Fibroblast of lung (primary cell): ENCODE results near the gene SFSWAP. TPM values are rescaled to one million over a fixed set of nuclear protein-coding genes. Genes with fewer than 3 reads are reported as not detected.

Source experiments
- DNase-seq, 2 donors: peaks; one replicate each; pipeline versions ENCODE4 v3.0.0 to v3.0.0-alpha.2; 2010; ENCODE audit warnings: low read depth in 2 of 2
- H2AFZ ChIP-seq: 2 replicates; pipeline ENCODE4 v1.5.1; 2012; ENCODE audit warnings: low read length, control low read depth, inconsistent platforms
- H3K27ac ChIP-seq: 2 replicates; pipeline ENCODE4 v1.5.1; 2011; ENCODE audit warnings: low read length, control low read depth; ENCODE audit not compliant: insufficient read depth
- H3K27me3 ChIP-seq: 2 replicates; pipeline ENCODE4 v1.5.1; 2011; ENCODE audit warnings: mild to moderate bottlenecking, low read length; ENCODE audit not compliant: control insufficient read depth, insufficient read depth
- H3K36me3 ChIP-seq: 2 replicates; pipeline ENCODE4 v1.5.1; 2011; ENCODE audit warnings: low read length; ENCODE audit not compliant: control insufficient read depth, insufficient read depth
- H3K4me1 ChIP-seq: 2 replicates; pipeline ENCODE4 v1.5.1; 2011; ENCODE audit warnings: low read length; ENCODE audit not compliant: control insufficient read depth, insufficient read depth; ENCODE audit errors: extremely low read depth
- H3K4me2 ChIP-seq: 2 replicates; pipeline ENCODE4 v1.5.1; 2011; ENCODE audit warnings: low read length, control low read depth; ENCODE audit not compliant: insufficient read depth; ENCODE audit errors: extremely low read depth
- H3K4me3 ChIP-seq, 4 experiments: fragments of 200-600 bp in 1 of 4; sonication (generic) in 1 of 4; replicated peaks in 1 of 4; 2 replicates each; pipeline ENCODE4 v1.5.1; 2011 to 2016; ENCODE audit warnings: low read length in 4 of 4, low read depth in 3 of 4, mild to moderate bottlenecking in 3 of 4, control low read depth in 2 of 4, inconsistent platforms in 1 of 4, mixed read lengths in 1 of 4; ENCODE audit not compliant: insufficient read depth in 1 of 4; ENCODE audit errors: control extremely low read depth in 1 of 4
- H3K79me2 ChIP-seq: 2 replicates; pipeline ENCODE4 v1.5.1; 2012; ENCODE audit warnings: mild to moderate bottlenecking, low read length, inconsistent platforms; ENCODE audit not compliant: control insufficient read depth, insufficient read depth
- H3K9ac ChIP-seq: 2 replicates; pipeline ENCODE4 v1.5.1; 2011; ENCODE audit warnings: mild to moderate bottlenecking, low read length, control low read depth; ENCODE audit not compliant: insufficient read depth
- H3K9me3 ChIP-seq: 2 replicates; pipeline ENCODE4 v1.5.1; 2012; ENCODE audit warnings: low read depth, low read length; ENCODE audit not compliant: control insufficient read depth, insufficient read depth
- H4K20me1 ChIP-seq: 2 replicates; pipeline ENCODE4 v1.5.1; 2011; ENCODE audit warnings: low read length; ENCODE audit not compliant: control insufficient read depth, insufficient read depth; ENCODE audit errors: extremely low read depth
- CTCF ChIP-seq, 2 donors: IDR thresholded peaks in 1 of 2; conservative IDR thresholded peaks in 1 of 2; 1 replicate in 1 of 2; 2 replicates in 1 of 2; pipeline ENCODE4 v1.5.1; 2011 to 2012; ENCODE audit warnings: low read length in 2 of 2, control low read depth in 1 of 2, inconsistent platforms in 1 of 2, low read depth in 1 of 2, mild to moderate bottlenecking in 1 of 2
- EZH2 ChIP-seq: IDR thresholded peaks from 2 replicates; pipeline ENCODE4 v1.5.1; 2012; ENCODE audit warnings: low read length, control low read depth, mild to moderate bottlenecking; ENCODE audit errors: missing control alignments
- polyA plus RNA-seq, 2 donors: library from polyadenylated mRNA; depleted of rRNA in 1 of 2; stranded (reverse) in 1 of 2; unstranded in 1 of 2; fragments of >200 nt; gene quantifications; 2 replicates each; pipeline ENCODE4 v1.2.1, GENCODE V29; 2011 to 2012; ENCODE audit warnings: missing spikeins in 1 of 2
- total RNA-seq: library from RNA; depleted of rRNA; stranded (reverse); fragments of >200 nt; gene quantifications from 2 replicates; pipeline ENCODE4 v1.2.1, GENCODE V29; 2014

The SFSWAP gene
- total and polyA plus RNA-seq, 2 donors (not counting 1 experiment from before 2014, with no cell fraction given) = 9.9 to 23.3 TPM

- Histone ChIP-seq H3K9me3 (no peaks in the 10 kb centered on the region), H3K27me3 (no peaks in the 10 kb centered on the region), H3K36me3 (peaks cover 2% of the 10 kb centered on the region), H2AFZ (no peak overlapping the region), H3K27ac (no peak overlapping the region), H4K20me1 (no peaks in the 10 kb centered on the region), H3K79me2 (no peaks in the 10 kb centered on the region), H3K4me1 (no peaks in the 10 kb centered on the region), H3K4me3 (no peak overlapping the region), H3K9ac (no peak overlapping the region), H3K4me2 (no peak overlapping the region)
- DNase-seq = no peak
- TF ChIP-seq CTCF (conservative IDR thresholded peaks at IDR 0.05 in 1 of 2, IDR thresholded peaks at IDR 0.05 in 1 of 2; ENCODE audit: low read depth in 1 of 2, low read length in 2 of 2) (no peak), EZH2 (no peak)
These were observed 132.6 kb downstream of the SFSWAP start for GRCh38 chr12:131843527-131843926.

GRCh38 chr12:131844140-131844539 lies 133.2 kb downstream of the SFSWAP start:
- no peaks in the 10 kb centered on the region for H4K20me1 ChIP-seq
- H3K9me3 ChIP-seq = no peaks in the 10 kb centered on the region
- H3K79me2 ChIP-seq = no peaks in the 10 kb centered on the region
- no peak for TF ChIP-seq EZH2
- no peak for TF ChIP-seq CTCF (conservative IDR thresholded peaks at IDR 0.05 in 1 of 2, IDR thresholded peaks at IDR 0.05 in 1 of 2; ENCODE audit: low read depth in 1 of 2, low read length in 2 of 2)
- no peak overlapping the region for H3K9ac ChIP-seq
- H3K36me3 ChIP-seq = peaks cover 2% of the 10 kb centered on the region
- H3K4me1 ChIP-seq = no peaks in the 10 kb centered on the region
- no peak for DNase-seq
- H3K4me3 ChIP-seq = no peak overlapping the region
- no peak overlapping the region for H3K27ac ChIP-seq
- H3K27me3 ChIP-seq = no peaks in the 10 kb centered on the region
- no peak overlapping the region for H3K4me2 ChIP-seq
- H2AFZ ChIP-seq = no peak overlapping the region

- Histone ChIP-seq H3K9ac (no peak overlapping the region), H3K4me3 (no peak overlapping the region), H3K9me3 (no peaks in the 10 kb centered on the region), H2AFZ (no peak overlapping the region), H3K79me2 (no peaks in the 10 kb centered on the region), H3K36me3 (peaks cover 2% of the 10 kb centered on the region), H3K27ac (no peak overlapping the region), H3K4me1 (no peaks in the 10 kb centered on the region), H4K20me1 (no peaks in the 10 kb centered on the region), H3K27me3 (no peaks in the 10 kb centered on the region), H3K4me2 (no peak overlapping the region)
- TF ChIP-seq EZH2 = no peak
- TF ChIP-seq CTCF (conservative IDR thresholded peaks at IDR 0.05 in 1 of 2, IDR thresholded peaks at IDR 0.05 in 1 of 2; ENCODE audit: low read depth in 1 of 2, low read length in 2 of 2) = no peak
- no peak for DNase-seq
These were observed 133.8 kb downstream of the SFSWAP start for GRCh38 chr12:131844656-131845055.
